K562 (cell line): ENCODE measurements around the gene AIFM3. TPM values are rescaled to one million over a fixed set of nuclear protein-coding genes. Genes with fewer than 3 reads are reported as not detected.

Experiments
- DPF2 ChIP-seq: fragments of 450-650 bp; IDR thresholded peaks from 2 replicates; pipeline ENCODE4 v1.6.1; 2016
- MED1 ChIP-seq: sonication (generic); formaldehyde crosslinking; IDR thresholded peaks from 2 replicates; pipeline ENCODE4 v1.8.1; 2023; ENCODE audit warnings: missing genetic modification reagents, borderline replicate concordance
- NCOR1 ChIP-seq: fragments of 450-650 bp; IDR thresholded peaks from 2 replicates; pipeline ENCODE4 v1.6.1; 2016; ENCODE audit warnings: mild to moderate bottlenecking, moderate library complexity
- RAD51 ChIP-seq: fragments of 450-650 bp; IDR thresholded peaks from 2 replicates; pipeline ENCODE4 v1.7.1; 2016; ENCODE audit warnings: low read depth, mild to moderate bottlenecking, borderline replicate concordance
- ZBTB49 ChIP-seq: sonication (generic); formaldehyde crosslinking; IDR thresholded peaks from 2 replicates; pipeline ENCODE4 v1.8.0; 2022; ENCODE audit warnings: missing genetic modification reagents, mild to moderate bottlenecking, borderline replicate concordance
- polyA plus RNA-seq, 8 experiments: library from polyadenylated mRNA; depleted of rRNA in 4 of 8; stranded (reverse) in 5 of 8; unstranded in 3 of 8; fragments of >200 nt; fragmentation: Nextera tagmentation in 2 of 8; fragmentation: Illumina TruSeq in 1 of 8; extraction: Ambion mirVana in 2 of 8; extraction: Trizol in 1 of 8; gene quantifications; 2 replicates each; pipeline versions ENCODE4 v1.2.1 to v1.2.3, GENCODE V29; 2011 to 2014; ENCODE audit warnings: inconsistent platforms in 1 of 8, missing spikeins in 1 of 8
- total RNA-seq, 7 experiments: library from RNA; depleted of rRNA in 6 of 7; stranded (reverse); fragments of >200 nt in 6 of 7; fragmentation: Illumina TruSeq in 2 of 7; extraction: Trizol in 2 of 7; gene quantifications; 2 replicates each; pipeline versions ENCODE4 v1.2.1 to v1.2.3, GENCODE V29; 2011 to 2021; ENCODE audit warnings: low replicate concordance in 1 of 7
- TF ChIP-seq, protein P1 (sequence below), 2 experiments: fragments of 450-650 bp; IDR thresholded peaks; 2 replicates each; pipeline ENCODE4 v1.6.1; 2016; ENCODE audit warnings: mild to moderate bottlenecking in 2 of 2, borderline replicate concordance in 1 of 2, low read depth in 1 of 2, moderate library complexity in 1 of 2
- TF ChIP-seq, protein P2 (sequence below): fragments of 200-800 bp; sonication (Bioruptor generic); IDR thresholded peaks from 2 replicates; pipeline ENCODE4 v1.6.1; 2016; ENCODE audit warnings: missing genetic modification characterization, missing compliant biosample characterization

Gene AIFM3
- total and polyA plus RNA-seq, 9 of the 15 experiments (the other 6 are each of a cell fraction or from before 2014, with no cell fraction given): 0.03 to 0.20 (median 0.07) TPM; not detected in 1

DNA sequence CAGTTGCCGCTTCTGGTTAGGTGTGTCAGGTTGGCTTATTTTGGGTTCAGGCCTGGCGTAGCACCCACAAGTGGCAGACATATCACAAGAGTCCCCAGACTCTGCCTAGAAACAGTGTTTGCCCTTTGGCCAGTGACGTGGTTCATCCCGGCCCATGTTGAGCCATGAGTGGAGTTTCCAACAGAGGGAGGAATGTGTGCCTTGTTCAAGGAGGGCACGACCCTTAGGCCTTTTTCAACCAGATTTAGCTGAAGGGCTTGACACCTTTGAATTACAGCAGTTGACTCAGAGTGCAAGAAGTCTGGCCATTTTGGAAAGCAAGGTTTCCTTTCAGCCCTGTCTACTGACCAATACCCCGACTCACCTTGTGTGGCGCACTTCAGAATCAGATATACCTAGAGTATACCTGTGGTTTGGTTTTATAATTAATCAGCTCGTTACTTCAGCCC lies 15.1 kb upstream of the AIFM3 start (continued):
- TF ChIP-seq, protein P1, sequence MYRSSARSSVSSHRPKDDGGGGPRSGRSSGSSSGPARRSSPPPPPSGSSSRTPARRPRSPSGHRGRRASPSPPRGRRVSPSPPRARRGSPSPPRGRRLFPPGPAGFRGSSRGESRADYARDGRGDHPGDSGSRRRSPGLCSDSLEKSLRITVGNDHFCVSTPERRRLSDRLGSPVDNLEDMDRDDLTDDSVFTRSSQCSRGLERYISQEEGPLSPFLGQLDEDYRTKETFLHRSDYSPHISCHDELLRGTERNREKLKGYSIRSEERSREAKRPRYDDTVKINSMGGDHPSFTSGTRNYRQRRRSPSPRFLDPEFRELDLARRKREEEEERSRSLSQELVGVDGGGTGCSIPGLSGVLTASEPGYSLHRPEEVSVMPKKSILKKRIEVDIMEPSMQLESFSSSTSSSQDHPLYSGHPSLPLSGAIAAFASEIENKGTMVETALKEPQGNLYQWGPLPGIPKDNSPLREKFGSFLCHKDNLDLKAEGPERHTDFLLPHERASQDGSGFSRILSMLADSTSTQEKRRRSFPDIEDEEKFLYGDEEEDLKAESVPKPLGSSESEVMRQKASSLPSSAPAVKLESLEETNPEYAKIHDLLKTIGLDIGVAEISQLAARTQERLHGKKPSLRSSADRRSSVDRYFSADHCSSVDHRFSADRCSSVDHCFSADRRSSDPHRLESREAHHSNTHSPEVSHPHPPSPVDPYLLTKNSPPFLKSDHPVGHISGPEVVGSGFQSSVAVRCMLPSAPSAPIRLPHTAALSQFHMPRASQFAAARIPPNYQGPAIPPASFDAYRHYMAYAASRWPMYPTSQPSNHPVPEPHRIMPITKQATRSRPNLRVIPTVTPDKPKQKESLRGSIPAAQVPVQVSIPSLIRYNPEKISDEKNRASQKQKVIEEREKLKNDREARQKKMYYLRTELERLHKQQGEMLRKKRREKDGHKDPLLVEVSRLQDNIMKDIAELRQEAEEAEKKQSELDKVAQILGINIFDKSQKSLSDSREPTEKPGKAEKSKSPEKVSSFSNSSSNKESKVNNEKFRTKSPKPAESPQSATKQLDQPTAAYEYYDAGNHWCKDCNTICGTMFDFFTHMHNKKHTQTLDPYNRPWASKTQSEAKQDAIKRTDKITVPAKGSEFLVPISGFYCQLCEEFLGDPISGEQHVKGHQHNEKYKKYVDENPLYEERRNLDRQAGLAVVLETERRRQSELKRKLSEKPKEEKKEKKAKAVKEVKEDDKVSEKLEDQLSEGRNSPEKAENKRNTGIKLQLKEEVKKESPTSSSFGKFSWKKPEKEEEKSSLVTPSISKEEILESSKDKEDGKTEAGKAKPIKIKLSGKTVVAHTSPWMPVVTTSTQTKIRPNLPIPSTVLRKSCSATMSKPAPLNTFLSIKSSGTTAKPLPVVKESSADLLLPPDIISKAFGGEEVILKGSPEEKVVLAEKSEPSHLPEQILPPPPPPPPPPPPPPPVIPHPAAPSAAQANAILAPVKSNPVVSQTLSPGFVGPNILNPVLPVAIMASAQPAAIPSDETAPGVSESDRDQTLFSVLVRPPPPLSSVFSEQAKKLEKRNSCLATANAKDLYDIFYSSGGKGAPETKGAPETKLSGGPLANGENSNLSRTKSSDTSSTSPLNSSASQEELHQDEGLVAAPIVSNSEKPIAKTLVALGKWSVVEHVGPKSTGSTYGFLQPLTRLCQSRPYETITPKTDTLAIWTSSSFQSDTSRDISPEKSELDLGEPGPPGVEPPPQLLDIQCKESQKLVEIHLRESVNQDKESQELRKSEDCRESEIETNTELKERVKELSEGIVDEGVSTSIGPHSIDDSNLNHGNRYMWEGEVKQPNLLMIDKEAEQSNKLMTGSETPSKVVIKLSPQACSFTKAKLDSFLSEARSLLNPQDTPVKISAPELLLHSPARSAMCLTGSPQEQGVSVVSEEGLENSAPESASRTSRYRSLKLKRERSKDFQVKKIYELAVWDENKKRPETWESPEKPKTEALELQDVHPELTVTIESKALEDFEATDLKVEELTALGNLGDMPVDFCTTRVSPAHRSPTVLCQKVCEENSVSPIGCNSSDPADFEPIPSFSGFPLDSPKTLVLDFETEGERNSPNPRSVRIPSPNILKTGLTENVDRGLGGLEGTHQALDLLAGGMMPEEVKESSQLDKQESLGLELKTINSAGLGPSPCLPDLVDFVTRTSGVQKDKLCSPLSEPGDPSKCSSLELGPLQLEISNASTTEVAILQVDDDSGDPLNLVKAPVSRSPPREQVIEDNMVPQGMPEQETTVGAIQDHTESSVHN (IDR thresholded peaks at IDR 0.05; ENCODE audit: borderline replicate concordance in 1 of 2, low read depth in 1 of 2): no peak
- TF ChIP-seq RAD51: no peak
- TF ChIP-seq NCOR1: no peak
- TF ChIP-seq MED1: 0 out of 2 replicates have a peak, but pooled peaks have one; percentile 73
- TF ChIP-seq DPF2: no peak
- TF ChIP-seq ZBTB49: no peak
- TF ChIP-seq, protein P2, sequence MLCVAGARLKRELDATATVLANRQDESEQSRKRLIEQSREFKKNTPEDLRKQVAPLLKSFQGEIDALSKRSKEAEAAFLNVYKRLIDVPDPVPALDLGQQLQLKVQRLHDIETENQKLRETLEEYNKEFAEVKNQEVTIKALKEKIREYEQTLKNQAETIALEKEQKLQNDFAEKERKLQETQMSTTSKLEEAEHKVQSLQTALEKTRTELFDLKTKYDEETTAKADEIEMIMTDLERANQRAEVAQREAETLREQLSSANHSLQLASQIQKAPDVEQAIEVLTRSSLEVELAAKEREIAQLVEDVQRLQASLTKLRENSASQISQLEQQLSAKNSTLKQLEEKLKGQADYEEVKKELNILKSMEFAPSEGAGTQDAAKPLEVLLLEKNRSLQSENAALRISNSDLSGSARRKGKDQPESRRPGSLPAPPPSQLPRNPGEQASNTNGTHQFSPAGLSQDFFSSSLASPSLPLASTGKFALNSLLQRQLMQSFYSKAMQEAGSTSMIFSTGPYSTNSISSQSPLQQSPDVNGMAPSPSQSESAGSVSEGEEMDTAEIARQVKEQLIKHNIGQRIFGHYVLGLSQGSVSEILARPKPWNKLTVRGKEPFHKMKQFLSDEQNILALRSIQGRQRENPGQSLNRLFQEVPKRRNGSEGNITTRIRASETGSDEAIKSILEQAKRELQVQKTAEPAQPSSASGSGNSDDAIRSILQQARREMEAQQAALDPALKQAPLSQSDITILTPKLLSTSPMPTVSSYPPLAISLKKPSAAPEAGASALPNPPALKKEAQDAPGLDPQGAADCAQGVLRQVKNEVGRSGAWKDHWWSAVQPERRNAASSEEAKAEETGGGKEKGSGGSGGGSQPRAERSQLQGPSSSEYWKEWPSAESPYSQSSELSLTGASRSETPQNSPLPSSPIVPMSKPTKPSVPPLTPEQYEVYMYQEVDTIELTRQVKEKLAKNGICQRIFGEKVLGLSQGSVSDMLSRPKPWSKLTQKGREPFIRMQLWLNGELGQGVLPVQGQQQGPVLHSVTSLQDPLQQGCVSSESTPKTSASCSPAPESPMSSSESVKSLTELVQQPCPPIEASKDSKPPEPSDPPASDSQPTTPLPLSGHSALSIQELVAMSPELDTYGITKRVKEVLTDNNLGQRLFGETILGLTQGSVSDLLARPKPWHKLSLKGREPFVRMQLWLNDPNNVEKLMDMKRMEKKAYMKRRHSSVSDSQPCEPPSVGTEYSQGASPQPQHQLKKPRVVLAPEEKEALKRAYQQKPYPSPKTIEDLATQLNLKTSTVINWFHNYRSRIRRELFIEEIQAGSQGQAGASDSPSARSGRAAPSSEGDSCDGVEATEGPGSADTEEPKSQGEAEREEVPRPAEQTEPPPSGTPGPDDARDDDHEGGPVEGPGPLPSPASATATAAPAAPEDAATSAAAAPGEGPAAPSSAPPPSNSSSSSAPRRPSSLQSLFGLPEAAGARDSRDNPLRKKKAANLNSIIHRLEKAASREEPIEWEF (CRISPR knock-in tag): no peak
